Subcutaneous adipose tissue (tissue), 4 donors: ENCODE measurements around the gene NTN4. TPM values are rescaled to one million over a fixed set of nuclear protein-coding genes. Genes with fewer than 3 reads are reported as not detected.

Experiments
- total RNA-seq, 4 donors: library from RNA; depleted of rRNA; stranded (reverse); fragments of >200 nt; gene quantifications; one replicate each; pipeline ENCODE4 v1.1.0, GENCODE V29; 2016
- TF ChIP-seq, protein P1 (sequence below): fragments of 450-650 bp; IDR thresholded peaks from one replicate; pipeline ENCODE4 v1.5.1; 2016; ENCODE audit warnings: low read depth, mild to moderate bottlenecking, control low read depth, antibody characterized with exemption, moderate library complexity

Gene NTN4
- total RNA-seq, 4 donors from 2014 or later, result 23.2 to 33.9 (median 31.2) TPM

- TF ChIP-seq, protein P1, sequence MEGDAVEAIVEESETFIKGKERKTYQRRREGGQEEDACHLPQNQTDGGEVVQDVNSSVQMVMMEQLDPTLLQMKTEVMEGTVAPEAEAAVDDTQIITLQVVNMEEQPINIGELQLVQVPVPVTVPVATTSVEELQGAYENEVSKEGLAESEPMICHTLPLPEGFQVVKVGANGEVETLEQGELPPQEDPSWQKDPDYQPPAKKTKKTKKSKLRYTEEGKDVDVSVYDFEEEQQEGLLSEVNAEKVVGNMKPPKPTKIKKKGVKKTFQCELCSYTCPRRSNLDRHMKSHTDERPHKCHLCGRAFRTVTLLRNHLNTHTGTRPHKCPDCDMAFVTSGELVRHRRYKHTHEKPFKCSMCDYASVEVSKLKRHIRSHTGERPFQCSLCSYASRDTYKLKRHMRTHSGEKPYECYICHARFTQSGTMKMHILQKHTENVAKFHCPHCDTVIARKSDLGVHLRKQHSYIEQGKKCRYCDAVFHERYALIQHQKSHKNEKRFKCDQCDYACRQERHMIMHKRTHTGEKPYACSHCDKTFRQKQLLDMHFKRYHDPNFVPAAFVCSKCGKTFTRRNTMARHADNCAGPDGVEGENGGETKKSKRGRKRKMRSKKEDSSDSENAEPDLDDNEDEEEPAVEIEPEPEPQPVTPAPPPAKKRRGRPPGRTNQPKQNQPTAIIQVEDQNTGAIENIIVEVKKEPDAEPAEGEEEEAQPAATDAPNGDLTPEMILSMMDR, result no peak
Measured at GRCh38 chr12:95774311-95775045, 16.1 kb downstream of the NTN4 start.

DNA sequence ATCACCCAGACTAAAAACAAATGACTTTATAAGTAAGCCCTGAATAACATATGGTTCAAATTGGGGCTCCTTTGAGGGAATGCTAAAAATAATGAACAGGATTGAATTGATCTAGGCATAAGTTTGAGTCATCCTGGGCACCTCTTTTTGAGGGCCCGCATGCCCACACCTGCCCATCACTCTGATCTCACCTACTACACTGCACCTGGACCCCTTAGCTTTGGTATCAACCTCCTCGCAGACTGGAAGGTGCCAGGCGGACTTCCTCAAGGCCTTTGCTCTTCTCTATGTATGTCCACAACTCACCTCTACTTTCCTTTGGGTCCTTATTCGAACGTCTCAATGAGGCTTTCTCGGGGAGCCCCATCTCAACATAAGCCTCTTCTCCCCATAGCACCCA lies 17.2 kb downstream of the NTN4 start:
- TF ChIP-seq, protein P1, result no peak

GRCh38 chr12:95767703-95768102 lies 22.9 kb downstream of the NTN4 start:
- TF ChIP-seq, protein P1, result no peak

DNA sequence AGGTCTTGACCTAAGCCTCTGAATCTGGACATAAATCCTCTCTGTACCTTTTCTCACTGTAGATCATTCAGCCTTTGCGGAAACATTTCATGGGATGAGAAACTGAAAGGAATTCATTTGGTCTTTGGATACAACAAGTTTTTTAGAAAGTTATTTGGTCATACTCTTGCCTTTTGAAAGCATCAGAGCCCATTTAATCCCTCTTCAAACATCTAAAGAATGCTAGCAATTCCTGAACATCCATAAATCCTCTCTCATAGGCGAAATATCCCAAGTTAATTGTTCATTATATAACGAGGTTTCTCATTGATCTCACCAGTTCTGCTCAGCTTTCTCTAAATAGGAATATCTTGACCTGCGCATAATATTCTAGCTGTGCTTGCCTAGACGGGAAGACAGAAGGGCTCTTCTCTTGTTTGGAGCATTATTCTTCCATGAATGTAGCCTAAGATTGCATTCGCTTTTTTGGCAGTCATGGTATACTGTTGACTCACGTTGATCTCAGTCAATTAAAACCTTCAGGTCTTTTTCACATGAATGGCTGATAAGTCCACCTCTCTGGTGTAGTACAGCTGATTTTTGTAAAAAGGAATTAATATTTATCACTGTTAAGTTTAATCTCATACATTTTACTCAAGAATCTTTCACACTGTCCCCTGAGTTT lies 24.1 kb downstream of the NTN4 start:
- TF ChIP-seq, protein P1, result no peak

- TF ChIP-seq, protein P1, result no peak
Measured at GRCh38 chr12:95764848-95765247, 25.7 kb downstream of the NTN4 start.

GRCh38 chr12:95763809-95764253 lies 26.7 kb downstream of the NTN4 start:
- TF ChIP-seq, protein P1, result no peak

DNA sequence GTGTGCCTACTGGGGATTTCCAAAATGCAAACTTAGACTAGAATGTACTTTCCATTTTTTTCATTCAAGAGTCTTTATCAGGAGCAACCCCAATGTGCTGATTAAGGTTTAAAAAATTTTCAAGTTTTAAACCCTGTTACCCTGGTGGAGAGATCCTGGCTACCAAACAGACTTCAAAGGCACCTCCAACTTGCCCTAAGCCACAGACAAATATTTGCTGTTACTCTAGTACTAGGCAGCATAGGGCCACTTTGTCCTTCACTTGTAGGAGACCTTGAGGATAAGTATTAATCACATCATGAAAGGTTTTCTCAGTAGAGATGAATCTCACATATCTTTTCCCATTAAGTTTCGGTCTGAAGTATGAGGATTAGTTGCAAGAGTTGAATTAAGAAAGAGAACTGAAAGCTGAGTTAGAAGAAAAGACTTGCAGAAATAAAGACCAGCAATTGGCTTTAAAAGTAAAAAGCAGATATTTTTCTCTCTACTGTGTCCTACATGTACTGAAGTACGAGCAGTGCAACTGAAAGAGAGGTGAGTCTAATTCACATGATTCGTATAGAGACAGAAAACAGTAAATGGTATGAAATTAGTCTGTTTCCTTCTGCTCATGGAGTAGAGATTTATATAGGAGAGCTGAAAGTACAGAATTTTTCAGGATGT lies 28.3 kb downstream of the NTN4 start:
- TF ChIP-seq, protein P1, result no peak
